Fibroblast of the aortic adventitia (primary cell): Measurements from ENCODE around the gene SEZ6L. TPM values are rescaled to one million over a fixed set of nuclear protein-coding genes. Genes with fewer than 3 reads are reported as not detected.

ENCODE experiments used
- DNase-seq: peaks from one replicate; pipeline ENCODE4 v3.0.0-alpha.2; 2010; ENCODE audit warnings: low read depth
- H3K4me3 ChIP-seq: 2 replicates; pipeline ENCODE4 v1.5.1; 2011; ENCODE audit warnings: low read depth, mild to moderate bottlenecking, control low read depth, low read length, moderate library complexity
- CTCF ChIP-seq: IDR thresholded peaks from 2 replicates; pipeline ENCODE4 v1.5.1; 2011; ENCODE audit warnings: mild to moderate bottlenecking, low read length, control low read depth, inconsistent platforms; ENCODE audit not compliant: insufficient read depth
- total RNA-seq: library from RNA; depleted of rRNA; stranded (reverse); fragments of >200 nt; gene quantifications from 2 replicates; pipeline ENCODE4 v1.2.3, GENCODE V29; 2012; ENCODE audit warnings: low replicate concordance

The SEZ6L gene
- total RNA-seq, 1 donor = under 0.01 TPM

- no peak overlapping the region for H3K4me3 ChIP-seq
- no peak for TF ChIP-seq CTCF
- DNase-seq = no peak
Observed at GRCh38 chr22:26298605-26299310, 129.5 kb downstream of the SEZ6L start.

GRCh38 chr22:26302726-26303125 is 133.5 kb downstream of the SEZ6L start:
- DNase-seq = no peak
- TF ChIP-seq CTCF = no peak
- H3K4me3 ChIP-seq = no peak overlapping the region

- no peak for TF ChIP-seq CTCF
- H3K4me3 ChIP-seq = no peak overlapping the region
- DNase-seq = no peak
Observed at GRCh38 chr22:26303475-26303874, 134.2 kb downstream of the SEZ6L start.

- TF ChIP-seq CTCF = no peak
- no peak for DNase-seq
- H3K4me3 ChIP-seq = no peak overlapping the region
Observed at GRCh38 chr22:26304730-26305129, 135.5 kb downstream of the SEZ6L start.

GRCh38 chr22:26308467-26308866 is 139.2 kb downstream of the SEZ6L start:
- H3K4me3 ChIP-seq = no peak overlapping the region
- DNase-seq = no peak
- no peak for TF ChIP-seq CTCF

- H3K4me3 ChIP-seq = no peak overlapping the region
- no peak for DNase-seq
- TF ChIP-seq CTCF = no peak
Observed at GRCh38 chr22:26310616-26311015, 141.4 kb downstream of the SEZ6L start.

GRCh38 chr22:26313291-26313690 is 144.0 kb downstream of the SEZ6L start:
- no peak for DNase-seq
- no peak for TF ChIP-seq CTCF
- H3K4me3 ChIP-seq = no peak overlapping the region
